Uterus (tissue), 4 donors: ENCODE measurements around the gene KIR2DL4. TPM values are rescaled to one million over a fixed set of nuclear protein-coding genes. Genes with fewer than 3 reads are reported as not detected.
"Not testable (repeated sequence)": the region's sequence is repeated elsewhere in the genome, so short reads cannot be mapped to it uniquely, and the experiment has no call there.

Experiments
- DNase-seq, 2 donors: peaks; one replicate each; pipeline ENCODE4 v3.0.0-alpha.2; 2019 to 2020
- H3K27ac ChIP-seq, 2 donors: fragments of 200-600 bp; sonication (generic); 1 replicate in 1 of 2; 2 replicates in 1 of 2; pipeline ENCODE4 v1.5.1; 2016 to 2018
- H3K27me3 ChIP-seq, 2 donors: fragments of 200-600 bp; sonication (generic); one replicate each; pipeline ENCODE4 v1.5.1; 2018 to 2019; ENCODE audit warnings: control low read depth in 1 of 2
- H3K36me3 ChIP-seq, 2 donors: fragments of 200-600 bp; sonication (generic); one replicate each; pipeline ENCODE4 v1.5.1; 2019; ENCODE audit warnings: control low read depth in 1 of 2
- H3K4me1 ChIP-seq, 2 donors: fragments of 200-600 bp; sonication (generic); one replicate each; pipeline ENCODE4 v1.5.1; 2018 to 2019; ENCODE audit warnings: control low read depth in 1 of 2
- H3K4me3 ChIP-seq, 2 donors: fragments of 200-600 bp; sonication (generic); 1 replicate in 1 of 2; 2 replicates in 1 of 2; pipeline ENCODE4 v1.5.1; 2018 to 2019; ENCODE audit warnings: mild to moderate bottlenecking in 1 of 2
- H3K9me3 ChIP-seq, 2 donors: fragments of 200-600 bp; sonication (generic); one replicate each; pipeline ENCODE4 v1.5.1; 2019; ENCODE audit warnings: control low read depth in 1 of 2
- POLR2A ChIP-seq, 2 donors: fragments of 450-650 bp; IDR thresholded peaks; one replicate each; pipeline ENCODE4 v1.6.1; 2016; ENCODE audit warnings: antibody characterized with exemption in 2 of 2, mild to moderate bottlenecking in 1 of 2, moderate library complexity in 1 of 2
- intact Hi-C: fragments of 100-400 bp; cut with DNase I; formaldehyde crosslinking; loops from one replicate; pipeline ENCODE4 v1.15.1; 2023; ENCODE audit warnings: low total_unique reads
- total RNA-seq, 4 donors: library from RNA; depleted of rRNA in 3 of 4; stranded (reverse); fragments of >200 nt in 3 of 4; gene quantifications; one replicate each; pipeline versions ENCODE4 v1.1.0 to v1.2.4, GENCODE V29; 2014 to 2023
- TF ChIP-seq, protein P1 (sequence below), 4 experiments: fragments of 200-600 bp in 2 of 4; fragments of 450-650 bp in 2 of 4; sonication (generic) in 2 of 4; IDR thresholded peaks; one replicate each; pipeline ENCODE4 v1.5.1; 2016 to 2019; ENCODE audit warnings: antibody characterized with exemption in 4 of 4, mild to moderate bottlenecking in 2 of 4, moderate library complexity in 1 of 4
- donor health status: DM: yes; HTN: yes; CAD: no.

Gene KIR2DL4
- total RNA-seq: not detected

DNA sequence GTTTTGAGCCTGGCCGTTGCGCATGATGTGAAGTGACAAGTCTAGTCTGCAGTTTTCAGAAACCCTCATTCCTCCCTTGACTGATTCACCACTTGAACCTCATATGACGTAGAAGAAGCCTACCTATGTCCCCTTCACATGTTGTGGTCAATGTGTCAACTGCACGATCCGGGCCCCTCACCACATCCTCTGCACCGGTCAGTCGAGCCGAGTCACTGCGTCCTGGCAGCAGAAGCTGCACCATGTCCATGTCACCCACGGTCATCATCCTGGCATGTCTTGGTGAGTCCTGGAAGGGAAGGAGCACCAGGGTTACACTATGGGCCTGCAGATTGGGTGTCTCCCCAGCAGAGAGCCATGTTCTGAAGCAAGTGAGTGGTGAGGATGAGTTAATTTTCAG is at the start of gene KIR2DL4:
Gene KIR2DL4 (plus strand): TSS at position 201 of the 400 bp plus-strand sequence. CDS start 42 bp downstream, at position 243.
- Histone ChIP-seq H3K36me3 (no peaks in the 10 kb centered on the region), H3K27ac (no peak within 1 kb of the TSS), H3K27me3 (no peaks in the 10 kb centered on the region), H3K4me3 (no peak within 1 kb of the TSS), H3K4me1 (no peaks in the 10 kb centered on the region), H3K9me3 (no peaks in the 10 kb centered on the region)
- no peak for TF ChIP-seq POLR2A (IDR thresholded peaks at IDR 0.05)
- TF ChIP-seq, protein P1, sequence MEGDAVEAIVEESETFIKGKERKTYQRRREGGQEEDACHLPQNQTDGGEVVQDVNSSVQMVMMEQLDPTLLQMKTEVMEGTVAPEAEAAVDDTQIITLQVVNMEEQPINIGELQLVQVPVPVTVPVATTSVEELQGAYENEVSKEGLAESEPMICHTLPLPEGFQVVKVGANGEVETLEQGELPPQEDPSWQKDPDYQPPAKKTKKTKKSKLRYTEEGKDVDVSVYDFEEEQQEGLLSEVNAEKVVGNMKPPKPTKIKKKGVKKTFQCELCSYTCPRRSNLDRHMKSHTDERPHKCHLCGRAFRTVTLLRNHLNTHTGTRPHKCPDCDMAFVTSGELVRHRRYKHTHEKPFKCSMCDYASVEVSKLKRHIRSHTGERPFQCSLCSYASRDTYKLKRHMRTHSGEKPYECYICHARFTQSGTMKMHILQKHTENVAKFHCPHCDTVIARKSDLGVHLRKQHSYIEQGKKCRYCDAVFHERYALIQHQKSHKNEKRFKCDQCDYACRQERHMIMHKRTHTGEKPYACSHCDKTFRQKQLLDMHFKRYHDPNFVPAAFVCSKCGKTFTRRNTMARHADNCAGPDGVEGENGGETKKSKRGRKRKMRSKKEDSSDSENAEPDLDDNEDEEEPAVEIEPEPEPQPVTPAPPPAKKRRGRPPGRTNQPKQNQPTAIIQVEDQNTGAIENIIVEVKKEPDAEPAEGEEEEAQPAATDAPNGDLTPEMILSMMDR (IDR thresholded peaks at IDR 0.05): no peak
- DNase-seq: no peak
- intact Hi-C loops: no loop called here

DNA sequence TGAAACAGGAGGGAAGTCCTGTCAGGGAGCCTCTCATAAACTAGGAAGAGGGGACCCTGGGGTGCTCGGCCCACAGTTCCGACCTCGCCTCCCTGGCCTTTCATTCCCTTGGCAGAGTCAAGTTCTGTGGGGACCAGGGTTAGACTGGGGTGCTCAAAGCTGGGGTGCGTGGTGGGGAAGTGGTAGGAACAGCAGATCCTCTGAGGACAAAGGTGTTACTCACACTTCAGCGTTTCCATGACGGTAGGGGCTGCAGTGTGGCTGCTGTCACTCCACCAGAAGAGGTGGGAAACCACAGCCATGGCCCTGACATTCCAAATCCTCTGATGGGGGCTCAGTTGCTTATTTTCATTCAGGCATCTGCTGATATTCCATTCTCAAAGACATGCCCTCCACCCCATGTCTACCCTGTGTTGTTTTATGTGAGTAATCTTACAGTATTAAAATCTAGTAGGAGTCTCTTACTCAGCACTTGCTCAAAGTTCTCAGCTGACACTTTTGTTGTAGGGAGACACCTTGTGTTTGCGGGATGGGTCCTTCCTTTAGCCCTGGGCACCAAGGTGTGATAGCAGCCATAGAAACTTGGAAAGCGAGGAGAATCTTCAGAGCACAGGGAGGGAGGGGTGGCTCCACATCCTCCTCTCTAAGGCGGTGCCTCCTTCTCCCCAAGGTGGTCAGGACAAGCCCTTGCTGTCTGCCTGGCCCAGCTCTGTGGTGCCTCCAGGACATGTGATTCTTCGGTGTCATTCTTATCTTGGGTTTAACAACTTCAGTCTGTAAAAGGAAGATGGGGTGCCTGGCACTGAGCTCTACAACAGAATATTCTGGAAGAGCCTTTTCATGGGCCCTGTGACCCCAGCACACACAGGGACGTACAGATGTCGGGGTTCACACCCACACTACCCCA is 47.0 kb upstream of the KIR2DL4 start:
- intact Hi-C loops, H3K27ac ChIP-seq, DNase-seq, H3K9me3 ChIP-seq, H3K4me1 ChIP-seq, H3K36me3 ChIP-seq, H3K4me3 ChIP-seq, H3K27me3 ChIP-seq: not testable (repeated sequence)

DNA sequence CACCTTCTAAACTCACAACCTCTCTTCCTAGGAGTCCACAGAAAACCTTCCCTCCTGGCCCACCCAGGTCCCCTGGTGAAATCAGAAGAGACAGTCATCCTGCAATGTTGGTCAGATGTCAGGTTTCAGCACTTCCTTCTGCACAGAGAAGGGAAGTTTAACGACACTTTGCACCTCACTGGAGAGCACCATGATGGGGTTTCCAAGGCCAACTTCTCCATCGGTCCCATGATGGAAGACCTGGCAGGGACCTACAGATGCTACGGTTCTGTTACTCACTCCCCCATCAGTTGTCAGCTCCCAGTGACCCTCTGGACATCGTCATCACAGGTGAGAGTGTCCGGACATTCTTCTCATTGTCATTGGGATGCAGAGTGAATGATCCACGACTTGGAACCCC is 44.8 kb upstream of the KIR2DL4 start:
- H3K27me3 ChIP-seq, intact Hi-C loops, H3K27ac ChIP-seq, DNase-seq, H3K36me3 ChIP-seq, H3K4me1 ChIP-seq, H3K9me3 ChIP-seq, H3K4me3 ChIP-seq: not testable (repeated sequence)

DNA sequence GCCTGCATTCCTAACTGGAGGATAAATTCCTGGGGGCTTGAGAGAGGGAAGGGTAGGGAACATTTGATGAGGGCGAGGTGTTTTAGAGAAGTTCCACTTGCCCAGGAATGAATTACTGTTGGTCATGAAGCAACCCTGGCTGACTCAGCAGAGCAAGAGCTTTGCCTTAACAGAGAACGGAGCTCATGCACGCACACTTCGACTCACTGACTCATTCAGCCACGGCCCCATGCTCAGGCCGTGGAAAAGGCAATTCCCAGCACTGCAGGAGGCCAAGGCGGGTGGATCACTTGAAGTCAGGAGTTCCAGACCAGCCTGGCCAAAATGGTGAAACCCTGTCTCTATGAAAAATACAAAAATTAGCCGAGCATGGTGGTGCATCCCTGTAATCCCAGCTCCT is 39.2 kb upstream of the KIR2DL4 start:
- H3K4me1 ChIP-seq, H3K27me3 ChIP-seq, DNase-seq, H3K36me3 ChIP-seq, H3K4me3 ChIP-seq, H3K27ac ChIP-seq, intact Hi-C loops, H3K9me3 ChIP-seq: not testable (repeated sequence)

DNA sequence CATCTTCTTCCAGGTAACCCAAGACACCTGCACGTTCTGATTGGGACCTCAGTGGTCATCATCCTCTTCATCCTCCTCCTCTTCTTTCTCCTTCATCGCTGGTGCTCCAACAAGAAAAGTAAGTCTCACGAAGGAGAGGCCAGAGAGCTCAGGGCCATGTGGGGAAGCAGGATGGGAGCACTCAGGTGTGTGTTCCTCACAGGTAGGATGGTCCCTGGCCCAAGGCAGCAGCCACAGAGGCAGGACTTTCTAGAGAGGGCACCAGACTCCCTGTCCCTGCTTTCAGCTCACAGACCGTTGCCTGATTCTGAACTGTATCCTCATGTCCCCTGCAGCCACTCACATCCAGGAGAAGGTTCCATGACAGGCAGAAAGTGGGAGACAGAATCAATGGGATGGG is 36.9 kb upstream of the KIR2DL4 start:
- intact Hi-C loops: not testable (repeated sequence)

DNA sequence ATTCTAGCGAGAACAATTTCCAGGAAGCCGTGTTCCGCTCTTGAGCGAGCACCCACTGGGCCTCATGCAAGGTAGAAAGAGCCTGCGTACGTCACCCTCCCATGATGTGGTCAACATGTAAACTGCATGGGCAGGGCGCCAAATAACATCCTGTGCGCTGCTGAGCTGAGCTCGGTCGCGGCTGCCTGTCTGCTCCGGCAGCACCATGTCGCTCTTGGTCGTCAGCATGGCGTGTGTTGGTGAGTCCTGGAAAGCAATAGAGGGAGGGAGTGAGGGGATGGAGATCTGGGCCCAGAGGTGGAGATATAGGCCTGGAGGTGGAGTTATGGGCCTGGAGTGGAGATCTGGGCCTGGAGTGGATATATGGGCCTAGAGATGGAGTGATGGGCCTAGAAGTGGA is 33.8 kb upstream of the KIR2DL4 start, which contains the start of gene KIR2DL1:
Gene KIR2DL1 (plus strand): TSS at position 148 of the 400 bp plus-strand sequence. CDS start 58 bp downstream, at position 206.
- H3K36me3 ChIP-seq, H3K4me1 ChIP-seq, H3K27ac ChIP-seq, DNase-seq, H3K9me3 ChIP-seq, H3K4me3 ChIP-seq, intact Hi-C loops, H3K27me3 ChIP-seq: not testable (repeated sequence)

More for the DNA sequence above, 36.9 kb upstream of the KIR2DL4 start:
- H3K27ac ChIP-seq, H3K36me3 ChIP-seq, DNase-seq, H3K4me1 ChIP-seq, H3K9me3 ChIP-seq, H3K4me3 ChIP-seq, H3K27me3 ChIP-seq: not testable (repeated sequence)

DNA sequence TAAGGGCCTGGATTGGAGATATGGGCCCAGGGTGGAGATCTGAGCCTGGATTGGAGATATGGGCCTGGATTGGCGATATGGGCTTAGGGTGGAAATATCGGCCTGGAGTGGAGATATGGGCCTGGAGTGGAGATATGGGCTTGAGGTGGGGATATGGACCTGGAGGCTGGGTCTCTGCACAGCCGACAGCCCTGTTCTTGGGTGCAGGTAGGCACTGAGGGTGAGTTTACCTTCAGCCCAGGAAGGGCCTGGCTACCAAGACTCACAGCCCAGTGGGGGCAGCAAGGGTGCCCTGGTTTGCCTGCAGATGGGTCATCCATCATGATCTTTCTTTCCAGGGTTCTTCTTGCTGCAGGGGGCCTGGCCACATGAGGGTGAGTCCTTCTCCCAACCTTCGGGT is 32.9 kb upstream of the KIR2DL4 start:
- intact Hi-C loops, DNase-seq, H3K9me3 ChIP-seq, H3K27ac ChIP-seq, H3K4me3 ChIP-seq, H3K27me3 ChIP-seq, H3K4me1 ChIP-seq, H3K36me3 ChIP-seq: not testable (repeated sequence)

DNA sequence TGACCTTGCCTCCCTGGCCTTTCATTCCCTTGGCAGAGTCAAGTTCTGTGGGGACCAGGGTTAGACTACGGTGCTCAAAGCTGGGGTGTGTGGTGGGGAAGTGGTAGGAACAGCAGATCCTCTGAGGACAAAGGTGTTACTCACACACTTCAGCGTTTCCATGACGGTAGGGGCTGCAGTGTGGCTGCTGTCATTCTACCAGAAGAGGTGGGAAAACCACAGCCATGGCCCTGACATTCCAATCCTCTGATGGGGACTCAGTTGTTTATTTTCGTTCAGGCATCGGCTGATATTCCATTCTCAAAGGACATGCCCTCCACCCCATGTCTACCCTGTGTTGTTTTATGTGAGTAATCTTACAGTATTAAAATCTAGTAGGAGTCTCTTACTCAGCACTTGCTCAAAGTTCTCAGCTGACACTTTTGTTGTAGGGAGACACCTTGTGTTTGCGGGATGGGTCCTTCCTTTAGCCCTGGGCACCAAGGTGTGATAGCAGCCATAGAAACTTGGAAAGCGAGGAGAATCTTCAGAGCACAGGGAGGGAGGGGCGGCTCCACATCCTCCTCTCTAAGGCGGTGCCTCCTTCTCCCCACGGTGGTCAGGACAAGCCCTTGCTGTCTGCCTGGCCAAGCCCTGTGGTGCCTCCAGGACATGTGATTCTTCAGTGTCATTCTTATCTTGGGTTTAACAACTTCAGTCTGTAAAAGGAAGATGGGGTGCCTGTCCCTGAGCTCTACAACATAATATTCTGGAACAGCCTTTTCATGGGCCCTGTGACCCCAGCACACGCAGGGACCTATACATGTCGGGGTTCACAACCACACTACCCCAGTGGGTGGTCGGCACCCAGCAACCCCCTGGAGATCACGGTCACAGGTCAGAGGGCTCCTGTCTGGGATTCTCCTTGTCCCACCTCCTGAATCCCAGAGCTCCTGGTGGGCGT is 32.1 kb upstream of the KIR2DL4 start:
- H3K27me3 ChIP-seq, H3K36me3 ChIP-seq, DNase-seq, H3K27ac ChIP-seq, H3K4me3 ChIP-seq, intact Hi-C loops, H3K9me3 ChIP-seq, H3K4me1 ChIP-seq: not testable (repeated sequence)

DNA sequence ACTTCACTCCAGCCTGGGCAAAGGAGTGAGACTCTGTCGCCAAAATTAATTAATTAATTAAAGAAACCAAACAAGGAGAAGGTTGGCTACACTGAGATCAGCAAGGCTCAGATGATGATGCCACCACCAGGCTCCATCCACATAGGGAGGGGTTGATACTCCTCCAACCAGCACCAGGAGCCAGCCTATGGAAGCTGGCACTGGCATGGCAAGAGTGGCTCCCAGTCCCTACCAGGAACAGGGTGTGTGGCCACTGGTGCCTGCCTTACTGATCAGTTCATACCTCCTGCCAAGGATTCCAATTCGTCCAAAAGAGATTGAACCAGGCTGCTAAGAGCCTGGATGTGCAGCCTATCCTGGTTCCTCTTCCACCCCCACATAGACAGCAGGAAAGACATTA is 30.7 kb upstream of the KIR2DL4 start:
- H3K27ac ChIP-seq, H3K36me3 ChIP-seq, H3K4me3 ChIP-seq, H3K27me3 ChIP-seq, intact Hi-C loops, H3K4me1 ChIP-seq, DNase-seq, H3K9me3 ChIP-seq: not testable (repeated sequence)

DNA sequence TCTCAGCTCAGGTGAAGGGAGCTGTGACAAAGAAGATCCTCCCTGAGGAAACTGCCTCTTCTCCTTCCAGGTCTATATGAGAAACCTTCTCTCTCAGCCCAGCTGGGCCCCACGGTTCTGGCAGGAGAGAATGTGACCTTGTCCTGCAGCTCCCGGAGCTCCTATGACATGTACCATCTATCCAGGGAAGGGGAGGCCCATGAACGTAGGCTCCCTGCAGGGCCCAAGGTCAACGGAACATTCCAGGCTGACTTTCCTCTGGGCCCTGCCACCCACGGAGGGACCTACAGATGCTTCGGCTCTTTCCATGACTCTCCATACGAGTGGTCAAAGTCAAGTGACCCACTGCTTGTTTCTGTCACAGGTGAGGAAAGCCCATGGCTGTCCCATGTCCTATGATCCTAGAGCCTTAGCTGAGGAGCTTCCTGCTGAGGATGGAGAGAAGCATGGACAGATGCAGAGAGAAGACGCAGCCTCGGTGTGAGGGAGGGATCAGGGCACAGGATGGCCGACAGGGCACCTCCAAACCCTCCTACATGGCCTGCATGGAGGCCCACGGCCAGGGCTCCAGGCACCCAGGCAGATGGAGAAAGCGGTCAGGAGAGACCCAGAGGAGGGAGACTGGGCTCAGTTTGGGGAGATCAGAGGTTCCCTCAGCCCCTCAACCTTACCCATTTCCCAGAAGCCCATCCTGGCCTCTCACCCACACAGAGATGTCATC is 28.2 kb upstream of the KIR2DL4 start:
- H3K27me3 ChIP-seq, DNase-seq, H3K9me3 ChIP-seq, H3K4me3 ChIP-seq, intact Hi-C loops, H3K4me1 ChIP-seq, H3K36me3 ChIP-seq, H3K27ac ChIP-seq: not testable (repeated sequence)

DNA sequence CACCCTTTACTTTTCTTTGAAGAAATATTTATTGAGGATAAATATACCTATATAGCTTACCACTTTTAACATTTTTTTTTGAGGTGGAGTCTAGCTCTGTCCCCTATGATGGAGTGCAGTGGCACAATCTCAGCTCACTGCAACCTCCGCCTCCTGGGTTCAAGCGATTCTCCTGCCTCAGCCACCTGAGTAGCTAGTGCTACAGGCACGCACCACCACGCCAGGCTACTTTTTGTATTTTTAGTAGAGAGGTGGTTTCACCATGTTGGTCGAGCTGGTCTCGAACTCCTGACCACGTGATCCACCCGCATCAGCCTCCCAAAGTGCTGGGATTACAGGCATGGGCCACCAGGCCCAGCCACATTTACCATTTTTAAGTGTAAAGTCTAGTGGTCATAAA is 27.6 kb upstream of the KIR2DL4 start:
- not testable (repeated sequence) for H3K4me1 ChIP-seq

More for the DNA sequence above, 27.6 kb upstream of the KIR2DL4 start:
- DNase-seq, H3K27ac ChIP-seq, H3K36me3 ChIP-seq, H3K4me3 ChIP-seq, H3K27me3 ChIP-seq, H3K9me3 ChIP-seq, intact Hi-C loops: not testable (repeated sequence)
